HepG2 (cell line): Measurements from ENCODE around the gene HIVEP2. TPM values are rescaled to one million over a fixed set of nuclear protein-coding genes. Genes with fewer than 3 reads are reported as not detected.
A peak's percentile ranks its signal among the peaks of the same experiment; 100 is the strongest.

ENCODE experiments used
- AFF4 ChIP-seq: sonication (generic); formaldehyde crosslinking; IDR thresholded peaks from 2 replicates; pipeline ENCODE4 v1.4.0; 2020; ENCODE audit warnings: missing genetic modification reagents
- GABPB1 ChIP-seq: IDR thresholded peaks from 2 replicates; pipeline ENCODE4 v1.6.1; 2016; ENCODE audit warnings: mild to moderate bottlenecking, missing genetic modification reagents, moderate library complexity, missing compliant biosample characterization
- GFI1 ChIP-seq: sonication (generic); formaldehyde crosslinking; IDR thresholded peaks from 2 replicates; pipeline ENCODE4 v1.5.0; 2020; ENCODE audit warnings: missing genetic modification reagents, mild to moderate bottlenecking, borderline replicate concordance
- IRF9 ChIP-seq: sonication (generic); formaldehyde crosslinking; IDR thresholded peaks from 2 replicates; pipeline ENCODE4 v1.8.0; 2022; ENCODE audit warnings: missing genetic modification reagents, mild to moderate bottlenecking, borderline replicate concordance
- KDM5A ChIP-seq: fragments of 200-600 bp; sonication (generic); IDR thresholded peaks from 2 replicates; pipeline ENCODE4 v1.7.0; 2018; ENCODE audit warnings: antibody characterized with exemption, mild to moderate bottlenecking, low read length, borderline replicate concordance
- MLXIP ChIP-seq: sonication (generic); formaldehyde crosslinking; IDR thresholded peaks from 2 replicates; pipeline ENCODE4 v1.9.0; 2021; ENCODE audit warnings: missing genetic modification reagents, borderline replicate concordance
- PAWR ChIP-seq: sonication (generic); formaldehyde crosslinking; IDR thresholded peaks from 2 replicates; pipeline ENCODE4 v1.4.0; 2020; ENCODE audit warnings: missing genetic modification reagents, mild to moderate bottlenecking, borderline replicate concordance
- PBX3 ChIP-seq: sonication (generic); formaldehyde crosslinking; IDR thresholded peaks from 2 replicates; pipeline ENCODE4 v1.8.1; 2023; ENCODE audit warnings: missing genetic modification reagents, inconsistent platforms, borderline replicate concordance
- POLR2AphosphoS2 ChIP-seq: IDR thresholded peaks from 2 replicates; pipeline ENCODE4 v1.6.1; 2011; ENCODE audit warnings: low read depth, low read length, improper control_type of control experiment
- RNF219 ChIP-seq: sonication (generic); formaldehyde crosslinking; IDR thresholded peaks from 2 replicates; pipeline ENCODE4 v1.5.0; 2020; ENCODE audit warnings: mild to moderate bottlenecking, missing genetic modification reagents
- RXRB ChIP-seq: IDR thresholded peaks from 2 replicates; pipeline ENCODE4 v1.6.1; 2016; ENCODE audit warnings: borderline replicate concordance, missing genetic modification reagents, missing compliant biosample characterization
- ZNF260 ChIP-seq: sonication (generic); formaldehyde crosslinking; IDR thresholded peaks from 2 replicates; pipeline ENCODE4 v1.4.0; 2020; ENCODE audit warnings: missing genetic modification reagents, low read depth, mild to moderate bottlenecking, borderline replicate concordance
- ZNF296 ChIP-seq: sonication (generic); formaldehyde crosslinking; conservative IDR thresholded peaks from 2 replicates; pipeline ENCODE4 v1.5.0; 2020; ENCODE audit warnings: mild to moderate bottlenecking, missing genetic modification reagents
- ZNF496 ChIP-seq: sonication (generic); formaldehyde crosslinking; IDR thresholded peaks from 2 replicates; pipeline ENCODE4 v1.8.1; 2023; ENCODE audit warnings: mild to moderate bottlenecking, moderate library complexity, missing genetic modification reagents; ENCODE audit not compliant: insufficient replicate concordance
- ZNF816 ChIP-seq: sonication (generic); formaldehyde crosslinking; IDR thresholded peaks from 2 replicates; pipeline ENCODE4 v1.8.0; 2022; ENCODE audit warnings: missing genetic modification reagents, mild to moderate bottlenecking, borderline replicate concordance
- polyA plus RNA-seq, 8 experiments: library from polyadenylated mRNA; depleted of rRNA in 3 of 8; stranded (reverse) in 7 of 8; unstranded in 1 of 8; fragments of >200 nt; fragmentation: Illumina TruSeq in 4 of 8; extraction: Trizol in 4 of 8; gene quantifications; 2 replicates each; pipeline versions ENCODE4 v1.2.1 to v1.2.3, GENCODE V29; 2011 to 2016; ENCODE audit warnings: low read depth in 4 of 8, missing spikeins in 1 of 8, mixed read lengths in 1 of 8; ENCODE audit not compliant: insufficient read depth in 1 of 8
- total RNA-seq, 5 experiments: library from RNA; depleted of rRNA; stranded (reverse); fragments of >200 nt; fragmentation: Illumina TruSeq; extraction: Trizol; gene quantifications; 2 replicates each; pipeline ENCODE4 v1.2.3, GENCODE V29; 2016; ENCODE audit warnings: low read depth in 1 of 5

HIVEP2 gene
- total and polyA plus RNA-seq, 2 of the 13 experiments (the other 11 are each of a cell fraction or from before 2014, with no cell fraction given) = 3.4 to 12.9 TPM

GRCh38 chr6:142946924-142947713 is 2.1 kb upstream of the HIVEP2 start (continued):
- no peak for TF ChIP-seq ZNF496
- TF ChIP-seq IRF9 = no peak
- TF ChIP-seq GABPB1 (CRISPR knock-in tag) = peak; percentile 67
- TF ChIP-seq AFF4 = no peak
- 0 out of 2 replicates have a peak, but pooled peaks have one; percentile 27 for TF ChIP-seq PAWR (CRISPR knock-in tag)
- TF ChIP-seq ZNF260 (CRISPR knock-in tag) = no peak
- no peak for TF ChIP-seq MLXIP
- TF ChIP-seq GFI1 (CRISPR knock-in tag) = peak; percentile 74; the same call in 1 of the 2 replicates
- TF ChIP-seq PBX3 (CRISPR knock-in tag) = no peak
- TF ChIP-seq RNF219 (CRISPR knock-in tag) = no peak
- TF ChIP-seq ZNF816 (CRISPR knock-in tag) = peak; percentile 88
- TF ChIP-seq ZNF296 (CRISPR knock-in tag) = no peak
- TF ChIP-seq RXRB (CRISPR knock-in tag) = peak; percentile 98
- TF ChIP-seq KDM5A = no peak
- no peak for TF ChIP-seq POLR2AphosphoS2
